ENCODE measurements around the gene MATCAP1. TPM values are rescaled to one million over a fixed set of nuclear protein-coding genes. Genes with fewer than 3 reads are reported as not detected.

The MATCAP1 gene
- 7.8 and 18.3 TPM in 2 replicates for total RNA-seq

DNA sequence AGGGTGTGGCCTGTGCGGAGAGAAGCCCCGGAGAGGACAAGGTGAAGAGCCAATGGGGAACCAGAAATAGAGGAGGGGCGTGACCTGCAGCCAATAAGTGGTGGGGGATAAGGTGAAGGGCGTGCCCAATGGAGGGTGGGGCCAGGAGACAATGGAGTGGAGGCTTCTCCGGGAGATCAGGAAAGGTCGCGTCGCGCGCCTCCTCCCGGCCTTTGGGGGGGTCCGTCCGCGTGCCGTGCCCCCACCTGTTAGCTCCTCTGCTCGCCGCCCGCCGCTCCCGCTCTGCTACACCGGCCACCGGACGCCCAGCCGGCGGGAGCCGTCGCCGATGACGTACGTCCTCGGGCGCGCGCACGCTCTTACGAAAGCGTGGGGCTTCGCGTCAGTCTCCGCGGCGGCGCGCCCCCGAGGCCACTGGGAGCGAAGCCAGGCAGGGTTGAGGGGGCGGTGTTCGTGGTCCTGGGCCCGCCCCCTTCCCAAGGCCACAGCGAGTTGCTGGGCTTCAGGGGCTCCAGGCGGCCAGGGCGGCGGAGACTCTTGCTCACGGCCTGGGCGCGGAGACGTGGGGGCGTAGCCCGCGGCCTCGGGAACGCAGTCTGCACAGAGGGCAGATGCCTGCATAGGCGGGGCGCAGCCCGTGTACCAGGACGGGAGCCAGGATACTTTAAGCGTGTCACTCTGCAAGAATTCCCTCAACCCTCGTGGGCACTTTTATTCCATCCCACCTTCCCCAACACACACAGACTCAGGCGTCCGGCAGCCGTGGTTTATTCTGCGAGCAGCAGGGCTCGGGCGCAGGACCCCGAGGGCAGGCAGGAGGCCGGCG is at the start of gene MATCAP1:
Gene MATCAP1, minus strand, starts transcription at position 337 of the 826 bp plus-strand sequence. CDS start 3,353 bp downstream, outside the sequence.

DNA sequence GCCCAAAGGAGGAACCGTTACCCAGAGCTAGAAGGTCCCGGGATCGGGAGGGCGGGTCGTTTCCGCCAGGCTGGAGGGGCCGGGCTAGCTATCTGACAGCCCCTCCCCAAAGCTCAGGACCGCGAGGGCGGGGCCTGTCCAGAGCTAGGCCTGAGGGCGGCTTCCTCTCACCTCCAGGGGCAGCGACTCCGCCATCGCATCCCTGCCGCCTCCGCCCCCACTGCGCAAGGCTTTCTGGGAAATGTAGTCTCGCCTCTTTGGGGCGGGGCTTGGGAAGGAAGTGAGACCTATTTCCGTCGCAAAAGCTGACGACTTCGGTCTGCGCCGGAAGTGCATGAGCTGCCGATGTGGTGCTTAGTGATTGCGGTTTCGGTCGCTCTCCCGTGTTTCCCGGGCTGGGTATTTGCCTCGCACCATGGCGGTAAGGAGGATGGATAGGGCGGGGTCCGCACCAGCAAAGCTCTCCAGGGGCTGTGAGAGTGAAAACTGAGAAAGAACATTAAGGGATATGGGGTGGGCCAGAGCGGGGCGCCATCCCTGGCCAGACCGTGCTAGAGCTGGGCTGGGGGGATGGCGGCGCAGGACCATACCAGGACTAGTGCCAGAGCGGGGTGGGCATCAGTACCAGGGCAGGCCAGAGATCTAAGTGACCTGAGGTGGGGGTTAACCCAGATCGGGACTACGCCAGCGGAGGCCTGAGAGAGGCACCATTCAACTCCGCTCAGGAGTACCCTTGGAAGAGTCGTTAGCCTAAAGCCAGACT is 43.2 kb upstream of the MATCAP1 start, which contains the start of gene TMEM208:
Gene TMEM208, plus strand, starts transcription at position 327 of the 763 bp plus-strand sequence. Its CDS starts 89 bp downstream, at position 416.

DNA sequence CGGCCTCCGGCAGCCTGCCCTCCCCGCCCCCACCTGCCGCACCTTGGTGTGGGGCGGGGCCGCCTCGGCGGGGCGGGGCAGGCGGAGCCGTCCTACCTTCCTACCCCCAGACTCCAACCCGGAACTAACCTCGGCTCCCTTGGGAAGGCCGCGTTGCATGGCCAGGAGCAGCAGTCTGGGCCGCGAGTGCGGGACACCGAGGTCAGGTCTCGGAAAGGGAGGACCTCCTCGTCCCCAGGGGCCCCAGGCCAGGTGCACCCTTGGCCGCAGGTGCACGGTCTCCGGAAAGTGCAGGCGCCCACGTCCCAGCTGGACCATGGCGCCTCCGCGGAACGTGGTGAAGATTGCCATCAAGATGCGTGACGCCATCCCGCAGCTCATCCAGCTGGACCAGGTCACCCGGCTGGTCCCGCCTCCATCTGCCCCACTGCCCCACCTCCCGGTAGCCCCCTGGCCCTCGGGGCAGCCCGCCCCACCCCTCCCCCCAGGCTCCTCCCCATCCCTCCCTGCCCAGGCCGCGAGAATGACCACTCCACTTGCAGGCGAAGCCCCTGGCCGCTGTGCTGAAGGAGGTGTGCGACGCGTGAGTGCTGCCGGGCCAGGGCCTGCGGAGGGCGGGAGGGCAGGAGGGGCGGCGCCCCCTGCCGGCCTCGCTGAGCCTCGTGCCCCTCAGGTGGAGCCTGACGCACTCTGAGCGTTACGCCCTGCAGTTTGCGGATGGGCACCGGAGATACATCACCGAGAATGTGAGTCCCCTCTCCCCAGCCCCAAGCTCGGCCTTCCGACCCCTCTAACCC is 15.4 kb upstream of the MATCAP1 start, which contains the start of gene ELMO3:
Gene ELMO3, plus strand, starts transcription at position 121 of the 797 bp plus-strand sequence. Its CDS starts 196 bp downstream, at position 317.

DNA sequence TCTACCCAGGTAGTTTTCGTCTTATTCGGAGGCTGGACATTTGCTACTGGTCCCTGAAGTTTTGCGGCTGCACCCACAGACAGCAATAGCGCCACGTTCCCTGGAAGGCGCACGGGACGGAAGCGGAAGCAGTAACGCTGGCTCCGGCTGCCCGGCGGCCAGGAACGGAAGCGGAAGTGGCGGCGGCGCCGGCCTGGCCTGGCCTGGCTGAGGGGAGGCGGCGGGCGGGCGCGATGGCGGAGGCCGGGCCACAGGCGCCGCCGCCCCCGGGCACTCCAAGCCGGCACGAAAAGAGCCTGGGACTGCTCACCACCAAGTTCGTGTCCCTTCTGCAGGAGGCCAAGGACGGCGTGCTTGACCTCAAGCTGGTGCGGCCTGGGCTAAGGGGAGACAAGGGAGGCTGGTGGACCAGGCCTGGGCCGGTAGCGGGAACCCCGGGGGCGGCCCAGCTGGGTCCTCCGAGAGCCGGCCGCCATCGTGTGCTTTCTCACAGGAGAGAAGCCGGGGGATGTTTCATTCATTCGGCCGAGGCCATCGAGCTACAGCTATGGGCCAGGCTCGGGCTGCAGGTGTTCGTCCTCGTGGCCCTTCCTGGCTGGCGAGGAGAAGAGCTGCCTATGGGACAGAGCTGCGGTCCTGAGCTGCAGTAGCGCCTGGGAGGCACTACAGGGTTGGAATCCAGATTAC is 8.4 kb upstream of the MATCAP1 start, which contains the start of gene E2F4:
Gene E2F4, plus strand, starts transcription at position 161 of the 687 bp plus-strand sequence. Its CDS starts 73 bp downstream, at position 234.

DNA sequence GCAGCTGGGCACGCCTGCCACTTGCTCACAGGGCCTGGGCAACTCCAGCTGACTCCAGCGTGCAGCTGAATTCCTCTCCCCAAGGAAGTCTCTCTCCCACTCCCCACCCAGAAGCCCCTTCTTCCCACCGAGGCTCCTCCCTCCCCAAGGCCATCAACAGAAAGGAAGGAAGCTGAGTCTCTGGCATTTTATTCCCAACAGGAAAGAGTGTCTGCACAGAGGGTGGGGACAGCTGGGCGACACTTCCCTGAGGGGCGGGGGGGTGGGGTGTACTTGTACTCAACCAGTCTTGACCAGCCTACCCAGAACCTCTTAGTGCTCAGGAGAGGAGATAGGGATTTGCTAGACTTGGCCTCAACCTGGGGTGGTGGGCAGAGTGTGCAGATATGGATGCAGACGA is 6.3 kb upstream of the MATCAP1 start, which contains the start of gene EXOC3L1:
Gene EXOC3L1, minus strand, starts transcription at position 96 of the 400 bp plus-strand sequence. CDS start 460 bp downstream, outside the sequence.

DNA sequence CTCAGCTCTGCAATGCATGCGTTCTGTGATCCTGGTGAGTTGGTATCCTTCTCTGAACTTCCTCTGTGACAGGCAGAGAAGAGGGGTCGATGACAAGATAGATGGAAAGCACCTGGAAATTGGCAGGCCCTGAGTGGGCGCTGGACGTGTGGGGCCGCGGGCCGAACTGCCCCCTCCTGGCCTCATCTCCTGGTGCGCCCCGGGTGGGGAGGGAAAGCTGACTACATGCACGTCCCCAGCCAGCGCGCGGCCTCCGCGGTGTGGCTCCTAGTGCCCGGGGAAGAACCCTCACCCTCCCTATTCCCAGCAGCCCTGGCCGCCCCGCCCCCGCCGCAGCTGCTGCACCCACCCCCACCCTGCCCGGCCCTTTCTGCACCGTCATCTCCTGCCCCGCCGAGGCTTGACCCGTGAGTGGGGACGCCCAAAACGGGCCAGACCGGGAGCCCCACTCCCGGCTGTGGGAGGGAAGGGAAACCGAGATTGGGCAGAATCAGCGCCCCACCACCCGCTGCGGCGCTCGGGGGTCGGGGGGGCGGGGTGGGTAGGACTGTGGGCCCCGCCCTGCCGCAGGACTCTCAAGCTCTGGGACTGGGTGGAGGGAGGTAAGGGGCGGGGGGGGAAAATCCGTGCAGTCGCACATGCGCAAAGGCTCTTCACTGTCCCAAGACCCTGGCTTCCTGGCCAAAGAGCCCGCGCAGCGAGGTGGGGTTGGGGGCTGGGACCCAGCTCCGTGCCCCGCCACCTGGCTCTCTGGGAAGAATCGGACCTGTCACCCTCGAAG is 13.4 kb downstream of the MATCAP1 start, which contains the start of gene NOL3:
Gene NOL3, plus strand, starts transcription at position 371 of the 781 bp plus-strand sequence.

DNA sequence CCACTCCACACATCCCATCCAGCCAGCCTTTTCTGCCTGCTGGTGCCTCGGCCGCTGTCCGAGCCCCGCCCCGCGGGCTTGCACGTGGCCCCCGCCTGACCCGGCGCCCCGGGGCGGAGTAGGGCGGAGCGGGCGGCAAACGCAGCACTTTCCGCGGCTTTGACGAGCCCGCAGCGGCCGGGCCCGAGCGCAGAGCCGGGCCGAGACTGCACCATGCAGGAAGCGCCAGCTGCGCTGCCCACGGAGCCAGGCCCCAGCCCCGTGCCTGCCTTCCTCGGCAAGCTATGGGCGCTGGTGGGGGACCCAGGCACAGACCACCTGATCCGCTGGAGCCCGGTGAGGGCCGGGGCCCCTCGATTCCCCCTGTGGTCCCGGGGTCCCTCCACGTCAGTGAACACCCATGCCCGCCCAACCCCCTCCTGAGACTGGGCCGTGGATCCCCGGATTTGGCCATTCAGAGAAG is 19.1 kb downstream of the MATCAP1 start, which contains the start of gene HSF4:
Gene HSF4, plus strand, starts transcription at position 147 of the 463 bp plus-strand sequence. Its CDS starts 67 bp downstream, at position 214.

DNA sequence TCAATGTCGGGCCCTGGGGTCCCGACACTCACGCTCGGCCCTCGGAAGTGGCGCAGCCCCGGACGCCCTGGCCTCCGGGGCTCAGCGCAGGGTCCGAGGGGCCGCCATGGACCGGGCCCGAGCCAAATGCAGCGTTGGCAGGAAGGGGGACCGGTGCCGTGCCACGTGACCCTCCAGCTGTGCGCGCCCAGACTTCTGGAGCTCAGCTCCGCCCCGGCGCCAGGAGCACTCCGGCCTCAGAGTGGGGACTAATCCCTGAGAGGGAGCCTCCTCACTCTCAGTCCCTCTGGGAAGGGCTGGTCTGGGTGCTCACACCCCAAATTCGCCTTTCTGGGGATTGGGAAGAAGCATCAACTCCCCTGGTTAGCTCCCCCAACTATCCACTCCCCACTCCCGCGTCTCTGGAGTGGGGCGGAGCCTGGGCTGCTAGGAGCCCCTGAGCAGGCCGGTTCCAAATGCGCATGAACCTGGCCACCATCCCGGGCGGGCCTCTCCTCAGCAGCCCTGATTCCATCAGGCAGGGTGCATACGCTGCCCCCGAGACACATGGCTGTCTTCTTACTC is 32.8 kb downstream of the MATCAP1 start, which contains the start of gene B3GNT9:
Gene B3GNT9, minus strand, starts transcription at position 166 of the 564 bp plus-strand sequence. CDS start 513 bp downstream, outside the sequence.

Other genes with a start within 250 kb of the MATCAP1 start
- gene CIAO2B, start 249.6 kb downstream of the MATCAP1 start, total RNA-seq = 131 and 136 TPM in 2 replicates
- 14.2 and 17.7 TPM in 2 replicates for gene CES2, start 248.4 kb downstream of the MATCAP1 start, total RNA-seq
- gene CES3, start 222.7 kb downstream of the MATCAP1 start, total RNA-seq = not detected in 2 replicates
- 0.49 and 1.7 TPM in 2 replicates for gene CES4A, start 195.4 kb downstream of the MATCAP1 start, total RNA-seq
- gene CBFB, start 154.8 kb downstream of the MATCAP1 start, total RNA-seq = 70.4 and 113 TPM in 2 replicates
- gene PHAF1, start 74.0 kb downstream of the MATCAP1 start, total RNA-seq = 7.9 and 22.1 TPM in 2 replicates
- gene B3GNT9, start 33.0 kb downstream of the MATCAP1 start, total RNA-seq = 1.3 and 4.0 TPM in 2 replicates
- 12.3 and 15.6 TPM in 2 replicates for gene TRADD, start 24.1 kb downstream of the MATCAP1 start, total RNA-seq
- 4.6 and 5.0 TPM in 2 replicates for gene FBXL8, start 24.0 kb downstream of the MATCAP1 start, total RNA-seq
- gene HSF4, start 19.2 kb downstream of the MATCAP1 start, total RNA-seq = 1.9 and 4.0 TPM in 2 replicates
- 6.8 and 13.5 TPM in 2 replicates for gene NOL3, start 13.4 kb downstream of the MATCAP1 start, total RNA-seq
- gene EXOC3L1, start 6.2 kb upstream of the MATCAP1 start, total RNA-seq = 12.8 and 28.3 TPM in 2 replicates
- 45.2 and 81.6 TPM in 2 replicates for gene E2F4, start 8.2 kb upstream of the MATCAP1 start, total RNA-seq
- gene ELMO3, start 15.2 kb upstream of the MATCAP1 start, total RNA-seq = 1.3 and 1.4 TPM in 2 replicates
- 20.3 and 21.5 TPM in 2 replicates for gene TMEM208, start 43.2 kb upstream of the MATCAP1 start, total RNA-seq
- gene FHOD1, start 63.5 kb upstream of the MATCAP1 start, total RNA-seq = 17.5 and 26.0 TPM in 2 replicates
- gene SLC9A5, start 65.0 kb upstream of the MATCAP1 start, total RNA-seq = 0.32 and 0.82 TPM in 2 replicates
- 7.0 and 11.4 TPM in 2 replicates for gene PLEKHG4, start 95.6 kb upstream of the MATCAP1 start, total RNA-seq
- gene KCTD19, start 142.8 kb upstream of the MATCAP1 start, total RNA-seq = 0.16 TPM in 1 of 2 replicates, not detected in the other
- under 0.01 and 0.38 TPM in 2 replicates for gene LRRC36, start 142.9 kb upstream of the MATCAP1 start, total RNA-seq
- gene TPPP3, start 209.5 kb upstream of the MATCAP1 start, total RNA-seq = 0.13 TPM in 1 of 2 replicates, not detected in the other
- gene ZDHHC1, start 232.5 kb upstream of the MATCAP1 start, total RNA-seq = 2.8 and 5.6 TPM in 2 replicates
- gene HSD11B2, start 247.2 kb upstream of the MATCAP1 start, total RNA-seq = 0.16 and 0.38 TPM in 2 replicates

Data from bladder microvascular endothelial cell (primary cell).